Liver (tissue), 9 donors: Measurements from ENCODE around the gene ATE1. TPM values are rescaled to one million over a fixed set of nuclear protein-coding genes. Genes with fewer than 3 reads are reported as not detected.

Experiments used
- DNase-seq: peaks from one replicate; pipeline ENCODE4 v3.0.0-alpha.2; 2017; ENCODE audit warnings: low spot score
- H3K27ac ChIP-seq, 2 donors: one replicate each; pipeline ENCODE4 v1.7.0; 2013; ENCODE audit warnings: inconsistent platforms in 2 of 2, low read length in 2 of 2, control low read depth in 1 of 2, low read depth in 1 of 2, mild to moderate bottlenecking in 1 of 2
- H3K27me3 ChIP-seq, 4 donors: one replicate each; pipeline versions ENCODE4 v1.6.1 to v1.7.0; 2013; ENCODE audit warnings: low read length in 3 of 4, inconsistent platforms in 1 of 4, mild to moderate bottlenecking in 1 of 4, moderate library complexity in 1 of 4; ENCODE audit not compliant: control insufficient read depth in 4 of 4, insufficient read depth in 4 of 4
- H3K36me3 ChIP-seq, 4 donors: one replicate each; pipeline versions ENCODE4 v1.6.1 to v1.7.0; 2013; ENCODE audit warnings: low read length in 3 of 4, mild to moderate bottlenecking in 3 of 4, low read depth in 1 of 4, moderate library complexity in 1 of 4; ENCODE audit not compliant: control insufficient read depth in 4 of 4, insufficient read depth in 3 of 4
- H3K4me1 ChIP-seq, 4 donors: one replicate each; pipeline versions ENCODE4 v1.6.1 to v1.7.0; 2013; ENCODE audit warnings: low read length in 3 of 4, mild to moderate bottlenecking in 3 of 4, moderate library complexity in 1 of 4; ENCODE audit not compliant: control insufficient read depth in 4 of 4, insufficient read depth in 4 of 4
- H3K4me3 ChIP-seq, 3 donors: one replicate each; pipeline versions ENCODE4 v1.6.1 to v1.7.0; 2013; ENCODE audit warnings: low read length in 3 of 3, control low read depth in 1 of 3, low read depth in 1 of 3, mild to moderate bottlenecking in 1 of 3
- H3K9ac ChIP-seq, 2 donors: one replicate each; pipeline ENCODE4 v1.7.0; 2013; ENCODE audit warnings: low read length in 2 of 2, mild to moderate bottlenecking in 2 of 2, moderate library complexity in 2 of 2, control low read depth in 1 of 2, low read depth in 1 of 2
- H3K9me3 ChIP-seq, 4 donors: one replicate each; pipeline versions ENCODE4 v1.6.1 to v1.7.0; 2013; ENCODE audit warnings: low read length in 3 of 4; ENCODE audit not compliant: control insufficient read depth in 4 of 4
- ATF3 ChIP-seq: IDR thresholded peaks from 2 replicates; pipeline ENCODE4 v1.6.1; 2016; ENCODE audit warnings: antibody characterized with exemption
- CTCF ChIP-seq: fragments of 150-350 bp; IDR thresholded peaks from 2 replicates; pipeline ENCODE4 v1.5.1; 2017; ENCODE audit warnings: improper control_type of control experiment, low read depth, low read length; ENCODE audit not compliant: missing input control
- EGR1 ChIP-seq, 2 donors: IDR thresholded peaks; 2 replicates each; pipeline ENCODE4 v1.6.1; 2016 to 2018; ENCODE audit warnings: antibody characterized with exemption in 2 of 2, low read depth in 2 of 2
- FOXA1 ChIP-seq: IDR thresholded peaks from 2 replicates; pipeline ENCODE4 v1.6.1; 2016; ENCODE audit warnings: antibody characterized with exemption
- FOXA2 ChIP-seq: IDR thresholded peaks from 2 replicates; pipeline ENCODE4 v1.6.1; 2016; ENCODE audit warnings: antibody characterized with exemption
- GABPA ChIP-seq, 2 donors: IDR thresholded peaks in 1 of 2; conservative IDR thresholded peaks in 1 of 2; 2 replicates each; pipeline ENCODE4 v1.6.1; 2016; ENCODE audit warnings: antibody characterized with exemption in 2 of 2, mild to moderate bottlenecking in 1 of 2, moderate library complexity in 1 of 2
- HNF4A ChIP-seq, 2 donors: conservative IDR thresholded peaks; 2 replicates each; pipeline ENCODE4 v1.6.1; 2016; ENCODE audit warnings: antibody characterized with exemption in 2 of 2, mild to moderate bottlenecking in 2 of 2
- HNF4G ChIP-seq: IDR thresholded peaks from 2 replicates; pipeline ENCODE4 v1.6.1; 2016; ENCODE audit warnings: antibody characterized with exemption
- JUND ChIP-seq, 2 donors: IDR thresholded peaks; 2 replicates each; pipeline ENCODE4 v1.6.1; 2016; ENCODE audit warnings: antibody characterized with exemption in 2 of 2
- MAX ChIP-seq: IDR thresholded peaks from 2 replicates; pipeline ENCODE4 v1.6.1; 2016; ENCODE audit warnings: antibody characterized with exemption
- NR2F2 ChIP-seq: IDR thresholded peaks from 2 replicates; pipeline ENCODE4 v1.6.1; 2016; ENCODE audit warnings: antibody characterized with exemption
- RAD21 ChIP-seq, 2 donors: IDR thresholded peaks; 2 replicates each; pipeline ENCODE4 v1.6.1; 2016; ENCODE audit warnings: antibody characterized with exemption in 2 of 2, mild to moderate bottlenecking in 2 of 2
- REST ChIP-seq: IDR thresholded peaks from 2 replicates; pipeline ENCODE4 v1.6.1; 2016; ENCODE audit warnings: antibody characterized with exemption, mild to moderate bottlenecking
- RXRA ChIP-seq, 2 donors: IDR thresholded peaks; 2 replicates each; pipeline ENCODE4 v1.6.1; 2017 to 2018; ENCODE audit warnings: antibody characterized with exemption in 2 of 2, mild to moderate bottlenecking in 1 of 2
- SP1 ChIP-seq: IDR thresholded peaks from 2 replicates; pipeline ENCODE4 v1.6.1; 2018; ENCODE audit warnings: antibody characterized with exemption, mild to moderate bottlenecking
- TAF1 ChIP-seq: conservative IDR thresholded peaks from 2 replicates; pipeline ENCODE4 v1.6.1; 2016; ENCODE audit warnings: antibody characterized with exemption, mild to moderate bottlenecking
- YY1 ChIP-seq: IDR thresholded peaks from 2 replicates; pipeline ENCODE4 v1.6.1; 2016; ENCODE audit warnings: antibody characterized with exemption, mild to moderate bottlenecking
- ZBTB33 ChIP-seq: IDR thresholded peaks from 2 replicates; pipeline ENCODE4 v1.6.1; 2016; ENCODE audit warnings: antibody characterized with exemption
- WGBS: extraction: QIAGEN DNeasy Blood & Tissue Kit; methylation state at CpG from one replicate; pipeline ENCODE4 v1.1.7; 2013; 5-methylcytosine and 5-hydroxymethylcytosine counted together
- polyA plus RNA-seq, 2 donors: library from polyadenylated mRNA; stranded (reverse) in 1 of 2; unstranded in 1 of 2; fragments of 200-250 nt in 1 of 2; fragments of >200 nt in 1 of 2; fragmentation: Nextera tagmentation in 1 of 2; extraction: Ambion mirVana in 1 of 2; gene quantifications; one replicate each; pipeline versions ENCODE4 v1.2.1 to v1.2.3, GENCODE V29; 2013 to 2015
- total RNA-seq, 2 donors: library from RNA; depleted of rRNA; stranded (reverse); fragments of >200 nt; gene quantifications; one replicate each; pipeline ENCODE4 v1.2.3, GENCODE V29; 2014
- donor health status: healthy.
- donor health status: healthy.
- donor health status: healthy.
- donor health status: healthy.
- donor health status: healthy.

The ATE1 gene
- total and polyA plus RNA-seq, 4 donors = 7.9 to 34.9 (median 13.5) TPM

GRCh38 chr10:121724282-121724681 is 203.5 kb downstream of the ATE1 start (continued):
- TF ChIP-seq ZBTB33 (no peak), EGR1 (IDR thresholded peaks at IDR 0.05; ENCODE audit: low read depth in 2 of 2) (no peak)

GRCh38 chr10:121722665-121723064 is 205.2 kb downstream of the ATE1 start:
- no peak overlapping the region for H3K9ac ChIP-seq
- 82% methylated on average over 3 of the region's 3 CpGs for WGBS
- no peak overlapping the region for H3K27ac ChIP-seq
- H3K4me1 ChIP-seq = no peaks in the 10 kb centered on the region
- DNase-seq = no peak
- H3K4me3 ChIP-seq = no peak overlapping the region
- no peaks in the 10 kb centered on the region for H3K36me3 ChIP-seq
- H3K27me3 ChIP-seq = peaks cover 0 to 3% (median 0%) of the 10 kb centered on the region in 4 donors
- no peak for TF ChIP-seq SP1
- TF ChIP-seq ZBTB33 = no peak
- TF ChIP-seq REST = no peak
- TF ChIP-seq RXRA (IDR thresholded peaks at IDR 0.05) = no peak
- TF ChIP-seq GABPA (IDR thresholded peaks at IDR 0.05 in 1 of 2, conservative IDR thresholded peaks at IDR 0.05 in 1 of 2) = no peak
- no peak for TF ChIP-seq HNF4G
- TF ChIP-seq RAD21 (IDR thresholded peaks at IDR 0.05) = no peak
- no peak for TF ChIP-seq ATF3
- TF ChIP-seq EGR1 (IDR thresholded peaks at IDR 0.05; ENCODE audit: low read depth in 2 of 2) = no peak
- no peak for TF ChIP-seq MAX
- no peak for TF ChIP-seq FOXA1
- TF ChIP-seq HNF4A (conservative IDR thresholded peaks at IDR 0.05) = no peak
- no peak for TF ChIP-seq TAF1
- no peak for TF ChIP-seq CTCF
- no peak for TF ChIP-seq JUND (IDR thresholded peaks at IDR 0.05)
- no peak for TF ChIP-seq YY1
- no peak for TF ChIP-seq FOXA2
- TF ChIP-seq NR2F2 = no peak
- H3K9me3 ChIP-seq = no peaks in the 10 kb centered on the region
